ENCODE data around the gene SEMA4D.

- TF ChIP-seq, protein P1, sequence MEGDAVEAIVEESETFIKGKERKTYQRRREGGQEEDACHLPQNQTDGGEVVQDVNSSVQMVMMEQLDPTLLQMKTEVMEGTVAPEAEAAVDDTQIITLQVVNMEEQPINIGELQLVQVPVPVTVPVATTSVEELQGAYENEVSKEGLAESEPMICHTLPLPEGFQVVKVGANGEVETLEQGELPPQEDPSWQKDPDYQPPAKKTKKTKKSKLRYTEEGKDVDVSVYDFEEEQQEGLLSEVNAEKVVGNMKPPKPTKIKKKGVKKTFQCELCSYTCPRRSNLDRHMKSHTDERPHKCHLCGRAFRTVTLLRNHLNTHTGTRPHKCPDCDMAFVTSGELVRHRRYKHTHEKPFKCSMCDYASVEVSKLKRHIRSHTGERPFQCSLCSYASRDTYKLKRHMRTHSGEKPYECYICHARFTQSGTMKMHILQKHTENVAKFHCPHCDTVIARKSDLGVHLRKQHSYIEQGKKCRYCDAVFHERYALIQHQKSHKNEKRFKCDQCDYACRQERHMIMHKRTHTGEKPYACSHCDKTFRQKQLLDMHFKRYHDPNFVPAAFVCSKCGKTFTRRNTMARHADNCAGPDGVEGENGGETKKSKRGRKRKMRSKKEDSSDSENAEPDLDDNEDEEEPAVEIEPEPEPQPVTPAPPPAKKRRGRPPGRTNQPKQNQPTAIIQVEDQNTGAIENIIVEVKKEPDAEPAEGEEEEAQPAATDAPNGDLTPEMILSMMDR (IDR thresholded peaks at IDR 0.05), result no peak
- no peak for TF ChIP-seq POLR2A (IDR thresholded peaks at IDR 0.05; ENCODE audit: low read depth)
- no peak for TF ChIP-seq POLR2AphosphoS5 (IDR thresholded peaks at IDR 0.05)
These were observed 9.0 kb downstream of the SEMA4D start for GRCh38 chr9:89488936-89489335.
